BLaER1 (cell line): ENCODE measurements around the gene ODR4.
"Not testable (repeated sequence)": the region's sequence is repeated elsewhere in the genome, so short reads cannot be mapped to it uniquely, and the experiment has no call there.

Experiments
- H3K27ac ChIP-seq: shearing (Covaris generic); formaldehyde crosslinking; 2 replicates; pipeline ENCODE4 v1.8.1; 2022
- H3K27me3 ChIP-seq: shearing (Covaris generic); formaldehyde crosslinking; 2 replicates; pipeline ENCODE4 v1.8.1; 2022
- H3K36me3 ChIP-seq: shearing (Covaris generic); formaldehyde crosslinking; 2 replicates; pipeline ENCODE4 v1.8.1; 2022
- H3K4me1 ChIP-seq: shearing (Covaris generic); formaldehyde crosslinking; 2 replicates; pipeline ENCODE4 v1.8.1; 2022
- H3K4me2 ChIP-seq: shearing (Covaris generic); formaldehyde crosslinking; 2 replicates; pipeline ENCODE4 v1.8.1; 2022
- H3K4me3 ChIP-seq: shearing (Covaris generic); formaldehyde crosslinking; 2 replicates; pipeline ENCODE4 v1.8.1; 2022
- H3K9ac ChIP-seq: shearing (Covaris generic); formaldehyde crosslinking; 2 replicates; pipeline ENCODE4 v1.8.1; 2022
- H3K9me3 ChIP-seq: shearing (Covaris generic); formaldehyde crosslinking; 2 replicates; pipeline ENCODE4 v1.8.1; 2022
- H4K20me1 ChIP-seq: shearing (Covaris generic); formaldehyde crosslinking; 2 replicates; pipeline ENCODE4 v1.8.1; 2022
- Cebpa-rat ChIP-seq: shearing (Covaris generic); IDR thresholded peaks from 2 replicates; pipeline ENCODE4 v1.8.1; 2022

The ODR4 gene

GRCh38 chr1:186375152-186375928 lies at the start of gene ODR4, which contains the start of gene TPR:
Gene ODR4 (plus strand): TSS chr1:186375838. CDS start chr1:186379786, 3,948 bp downstream.
Gene TPR (minus strand): TSS chr1:186375253. CDS start chr1:186375028, 225 bp downstream.
- peak within 1 kb of the TSS; percentile 85 for H3K4me2 ChIP-seq
- peaks cover 54% of the 10 kb centered on the region for H4K20me1 ChIP-seq
- no peaks in the 10 kb centered on the region for H3K27me3 ChIP-seq
- no peaks in the 10 kb centered on the region for H3K9me3 ChIP-seq
- TF ChIP-seq Cebpa-rat = no peak
- H3K36me3 ChIP-seq = peaks cover 35% of the 10 kb centered on the region
- peak within 1 kb of the TSS; percentile 75 for H3K27ac ChIP-seq
- peak within 1 kb of the TSS; percentile 86 for H3K4me3 ChIP-seq
- H3K9ac ChIP-seq = peak within 1 kb of the TSS; percentile 86
- H3K4me1 ChIP-seq = peaks cover 28% of the 10 kb centered on the region

GRCh38 chr1:186326009-186326408 lies 49.6 kb upstream of the ODR4 start:
- peaks cover 82% of the 10 kb centered on the region for H3K36me3 ChIP-seq
- no peak overlapping the region for H3K9ac ChIP-seq
- no peak overlapping the region for H3K4me3 ChIP-seq
- H4K20me1 ChIP-seq = no peaks in the 10 kb centered on the region
- no peaks in the 10 kb centered on the region for H3K27me3 ChIP-seq
- H3K27ac ChIP-seq = no peak overlapping the region
- TF ChIP-seq Cebpa-rat = no peak
- H3K4me2 ChIP-seq = no peak overlapping the region
- no peaks in the 10 kb centered on the region for H3K9me3 ChIP-seq
- H3K4me1 ChIP-seq = no peaks in the 10 kb centered on the region

DNA sequence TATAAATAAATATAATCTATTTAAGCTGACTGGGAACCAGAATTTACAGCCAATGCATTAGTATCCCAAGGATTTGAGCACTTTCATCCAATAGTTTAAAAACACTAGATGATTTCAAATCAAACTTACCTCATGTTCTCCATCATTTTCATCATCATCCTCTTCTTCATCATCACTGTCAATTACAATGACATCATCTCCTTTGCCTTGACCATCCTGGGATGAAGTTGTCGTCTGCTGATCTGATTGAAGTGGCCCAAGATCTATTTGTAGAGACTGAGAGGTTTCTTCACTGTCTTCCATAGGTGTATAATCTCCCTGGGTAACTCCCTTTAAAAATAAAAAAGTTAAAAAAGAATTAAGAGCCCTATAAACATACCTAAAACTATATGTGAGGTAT lies 48.3 kb upstream of the ODR4 start:
- no peaks in the 10 kb centered on the region for H3K27me3 ChIP-seq
- no peaks in the 10 kb centered on the region for H3K9me3 ChIP-seq
- TF ChIP-seq Cebpa-rat = no peak
- H3K36me3 ChIP-seq = peaks cover 81% of the 10 kb centered on the region
- H3K27ac ChIP-seq = no peak overlapping the region
- no peak overlapping the region for H3K4me3 ChIP-seq
- H3K9ac ChIP-seq = no peak overlapping the region
- no peak overlapping the region for H3K4me2 ChIP-seq
- no peaks in the 10 kb centered on the region for H3K4me1 ChIP-seq
- H4K20me1 ChIP-seq = no peaks in the 10 kb centered on the region

DNA sequence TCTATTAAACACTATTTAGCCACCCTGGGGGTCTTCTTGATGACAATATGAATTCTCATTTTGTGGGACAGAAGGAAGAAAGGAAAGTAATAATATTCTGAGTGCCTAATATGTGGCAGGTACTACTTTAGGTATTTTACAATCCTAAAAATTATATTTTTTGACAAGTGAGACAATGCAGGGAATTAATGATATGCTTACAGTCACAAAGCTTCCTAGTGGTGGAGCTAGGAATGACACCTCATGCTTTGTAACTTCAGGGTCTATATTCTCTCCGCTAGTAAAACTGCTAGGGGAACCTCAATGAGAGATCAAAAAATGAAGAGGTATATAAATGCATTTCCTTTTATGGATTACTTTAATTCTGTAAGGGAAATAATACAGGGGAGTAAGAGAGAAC lies 44.9 kb upstream of the ODR4 start:
- no peak overlapping the region for H3K27ac ChIP-seq
- no peaks in the 10 kb centered on the region for H3K27me3 ChIP-seq
- H3K36me3 ChIP-seq = peaks cover 85% of the 10 kb centered on the region
- H3K4me3 ChIP-seq = no peak overlapping the region
- no peaks in the 10 kb centered on the region for H3K4me1 ChIP-seq
- no peaks in the 10 kb centered on the region for H3K9me3 ChIP-seq
- TF ChIP-seq Cebpa-rat = no peak
- H3K4me2 ChIP-seq = no peak overlapping the region
- no peak overlapping the region for H3K9ac ChIP-seq
- H4K20me1 ChIP-seq = no peaks in the 10 kb centered on the region

- TF ChIP-seq Cebpa-rat = no peak
- no peaks in the 10 kb centered on the region for H3K9me3 ChIP-seq
- no peak overlapping the region for H3K9ac ChIP-seq
- peaks cover 92% of the 10 kb centered on the region for H3K36me3 ChIP-seq
- no peak overlapping the region for H3K4me3 ChIP-seq
- no peaks in the 10 kb centered on the region for H3K4me1 ChIP-seq
- H3K4me2 ChIP-seq = no peak overlapping the region
- H3K27me3 ChIP-seq = no peaks in the 10 kb centered on the region
- H3K27ac ChIP-seq = no peak overlapping the region
- no peaks in the 10 kb centered on the region for H4K20me1 ChIP-seq
Measured at GRCh38 chr1:186337554-186337953, 38.1 kb upstream of the ODR4 start.

GRCh38 chr1:186340772-186341171 lies 34.9 kb upstream of the ODR4 start:
- H3K4me2 ChIP-seq = no peak overlapping the region
- TF ChIP-seq Cebpa-rat = no peak
- H3K4me3 ChIP-seq = no peak overlapping the region
- H3K9me3 ChIP-seq = no peaks in the 10 kb centered on the region
- peaks cover 90% of the 10 kb centered on the region for H3K36me3 ChIP-seq
- H3K4me1 ChIP-seq = no peaks in the 10 kb centered on the region
- H4K20me1 ChIP-seq = no peaks in the 10 kb centered on the region; the same call in 1 of the 2 replicates
- H3K9ac ChIP-seq = no peak overlapping the region
- H3K27me3 ChIP-seq = no peaks in the 10 kb centered on the region
- H3K27ac ChIP-seq = no peak overlapping the region

- not testable (repeated sequence) for H3K9me3 ChIP-seq, H3K4me3 ChIP-seq, H3K27me3 ChIP-seq, H3K4me2 ChIP-seq, H3K4me1 ChIP-seq, H3K9ac ChIP-seq, H4K20me1 ChIP-seq, H3K27ac ChIP-seq
- H3K36me3 ChIP-seq = peaks cover 92% of the 10 kb centered on the region
Measured at GRCh38 chr1:186347837-186348691, 27.6 kb upstream of the ODR4 start.

DNA sequence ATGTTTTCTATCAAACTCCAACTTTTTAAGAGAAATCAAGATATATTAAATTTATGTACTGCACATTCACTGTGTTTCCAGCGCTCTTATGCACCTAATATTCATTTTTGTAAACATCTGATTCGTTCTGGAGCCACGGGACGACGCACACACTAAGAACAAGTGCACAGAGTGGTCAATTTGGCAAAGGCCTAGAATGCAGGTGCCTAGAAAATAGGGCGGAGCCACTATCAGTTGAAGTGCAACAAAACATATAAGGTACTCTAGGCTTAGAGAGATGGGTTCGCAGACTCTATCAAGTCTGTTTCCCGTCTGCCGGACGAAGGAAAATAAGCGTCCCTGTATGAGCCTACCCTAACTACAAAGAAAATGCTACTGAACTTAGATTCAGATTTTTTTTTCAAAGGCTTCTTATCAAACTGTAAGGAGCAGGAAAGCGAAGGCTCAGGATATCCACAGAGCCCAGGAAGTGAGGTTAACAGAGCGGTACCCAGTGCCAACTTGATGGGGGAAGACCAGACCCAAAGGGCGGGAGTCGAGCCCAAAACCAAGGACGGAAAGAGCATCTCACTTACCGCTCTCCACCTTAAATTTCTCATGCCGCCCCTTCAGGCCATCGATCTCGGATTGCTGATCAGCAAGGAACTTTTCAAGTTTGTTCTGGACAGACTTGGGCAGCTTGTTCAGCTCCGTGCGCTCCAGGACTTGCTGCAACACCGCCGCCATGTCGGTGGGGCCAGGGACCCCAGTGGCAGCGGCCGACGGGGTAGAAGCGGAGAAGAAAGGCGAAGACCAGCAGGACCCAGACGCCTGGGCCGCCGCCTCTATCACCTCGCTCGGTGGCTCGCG lies 1.1 kb upstream of the ODR4 start:
- H3K9me3 ChIP-seq = no peaks in the 10 kb centered on the region
- H3K36me3 ChIP-seq = peaks cover 35% of the 10 kb centered on the region
- H3K4me1 ChIP-seq = peaks cover 28% of the 10 kb centered on the region
- TF ChIP-seq Cebpa-rat = no peak
- no peaks in the 10 kb centered on the region for H3K27me3 ChIP-seq
- H3K27ac ChIP-seq = peak overlapping the region; percentile 75
- H3K4me2 ChIP-seq = peak overlapping the region; percentile 83
- peak overlapping the region; percentile 86 for H3K4me3 ChIP-seq
- peaks cover 52% of the 10 kb centered on the region for H4K20me1 ChIP-seq
- peak overlapping the region; percentile 86 for H3K9ac ChIP-seq

GRCh38 chr1:186375929-186376319 lies 286 bp downstream of the ODR4 start:
- Histone ChIP-seq H3K27me3 (no peaks in the 10 kb centered on the region), H3K4me2 (peak overlapping the region; percentile 85), H3K9ac (peak overlapping the region; percentile 86), H3K4me1 (peaks cover 28% of the 10 kb centered on the region), H4K20me1 (peaks cover 53% of the 10 kb centered on the region), H3K9me3 (no peaks in the 10 kb centered on the region), H3K36me3 (peaks cover 35% of the 10 kb centered on the region), H3K4me3 (peak overlapping the region; percentile 86), H3K27ac (peak overlapping the region; percentile 75)
- no peak for TF ChIP-seq Cebpa-rat
